GM10266 (cell line): ENCODE results near the gene TSPAN17.
A peak's percentile ranks its signal among the peaks of the same experiment; 100 is the strongest.

Experiments used
- DNase-seq: peaks from one replicate; pipeline ENCODE4 v3.0.0; 2012; ENCODE audit errors: extremely low spot score
- TF ChIP-seq, protein P1 (sequence below): IDR thresholded peaks from 2 replicates; pipeline ENCODE4 v1.5.1; 2012; ENCODE audit warnings: mild to moderate bottlenecking, low read depth; ENCODE audit not compliant: control insufficient read depth, insufficient read depth; ENCODE audit errors: missing control alignments

TSPAN17 gene

DNA sequence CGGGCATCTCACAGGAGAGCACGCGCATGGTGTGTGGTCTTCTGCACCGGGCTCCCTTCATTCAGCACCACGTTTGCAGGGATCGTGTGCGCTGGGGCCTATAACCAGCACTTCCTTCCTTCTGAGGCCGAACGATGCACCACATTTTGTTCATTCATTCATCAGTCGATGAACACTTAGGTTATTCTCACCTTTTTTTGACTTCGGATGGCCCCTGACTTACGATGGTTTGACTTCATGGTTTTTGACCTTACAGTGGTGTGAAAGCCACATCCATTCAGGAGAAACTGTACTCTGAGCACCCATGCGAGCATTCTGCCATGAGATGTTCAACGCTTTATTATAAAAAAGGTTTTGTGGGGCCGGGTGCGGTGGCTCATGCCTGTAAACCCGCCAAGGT lies 27.5 kb downstream of the TSPAN17 start:
- TF ChIP-seq, protein P1, sequence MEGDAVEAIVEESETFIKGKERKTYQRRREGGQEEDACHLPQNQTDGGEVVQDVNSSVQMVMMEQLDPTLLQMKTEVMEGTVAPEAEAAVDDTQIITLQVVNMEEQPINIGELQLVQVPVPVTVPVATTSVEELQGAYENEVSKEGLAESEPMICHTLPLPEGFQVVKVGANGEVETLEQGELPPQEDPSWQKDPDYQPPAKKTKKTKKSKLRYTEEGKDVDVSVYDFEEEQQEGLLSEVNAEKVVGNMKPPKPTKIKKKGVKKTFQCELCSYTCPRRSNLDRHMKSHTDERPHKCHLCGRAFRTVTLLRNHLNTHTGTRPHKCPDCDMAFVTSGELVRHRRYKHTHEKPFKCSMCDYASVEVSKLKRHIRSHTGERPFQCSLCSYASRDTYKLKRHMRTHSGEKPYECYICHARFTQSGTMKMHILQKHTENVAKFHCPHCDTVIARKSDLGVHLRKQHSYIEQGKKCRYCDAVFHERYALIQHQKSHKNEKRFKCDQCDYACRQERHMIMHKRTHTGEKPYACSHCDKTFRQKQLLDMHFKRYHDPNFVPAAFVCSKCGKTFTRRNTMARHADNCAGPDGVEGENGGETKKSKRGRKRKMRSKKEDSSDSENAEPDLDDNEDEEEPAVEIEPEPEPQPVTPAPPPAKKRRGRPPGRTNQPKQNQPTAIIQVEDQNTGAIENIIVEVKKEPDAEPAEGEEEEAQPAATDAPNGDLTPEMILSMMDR = no peak
- no peak for DNase-seq

DNA sequence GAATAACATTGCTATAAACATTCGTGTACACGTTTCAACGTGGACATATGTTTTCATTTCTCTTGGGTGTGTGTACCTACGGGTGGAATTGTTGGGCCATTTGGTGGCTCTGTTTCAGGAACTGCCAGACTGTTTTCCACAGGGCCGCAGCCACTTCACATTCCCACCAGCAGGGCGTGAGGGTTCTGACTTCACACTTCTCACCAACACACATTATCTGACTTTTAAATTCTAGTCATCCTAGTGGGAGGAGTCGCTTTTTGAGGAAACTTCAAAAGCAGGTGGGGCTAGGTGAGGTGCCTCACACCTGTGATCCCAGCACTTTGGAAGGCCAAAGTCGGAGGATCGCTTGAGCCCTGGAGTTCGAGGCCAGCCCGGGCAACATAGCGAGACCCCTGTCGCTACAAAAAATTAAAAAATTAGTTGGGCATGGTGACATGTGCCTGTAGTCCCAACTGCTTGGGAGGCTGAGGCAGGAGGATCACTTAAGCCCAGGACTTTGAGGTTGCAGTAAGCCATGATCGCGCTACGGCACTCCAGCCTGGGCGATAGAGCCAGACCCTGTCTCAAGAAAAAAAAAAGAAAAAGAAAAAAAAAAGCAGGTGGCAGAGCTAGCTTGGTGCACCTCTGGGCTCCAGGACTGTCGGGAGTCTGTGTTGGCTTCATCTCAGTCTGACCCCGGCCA lies 28.5 kb downstream of the TSPAN17 start:
- TF ChIP-seq, protein P1 = no peak
- no peak for DNase-seq

DNA sequence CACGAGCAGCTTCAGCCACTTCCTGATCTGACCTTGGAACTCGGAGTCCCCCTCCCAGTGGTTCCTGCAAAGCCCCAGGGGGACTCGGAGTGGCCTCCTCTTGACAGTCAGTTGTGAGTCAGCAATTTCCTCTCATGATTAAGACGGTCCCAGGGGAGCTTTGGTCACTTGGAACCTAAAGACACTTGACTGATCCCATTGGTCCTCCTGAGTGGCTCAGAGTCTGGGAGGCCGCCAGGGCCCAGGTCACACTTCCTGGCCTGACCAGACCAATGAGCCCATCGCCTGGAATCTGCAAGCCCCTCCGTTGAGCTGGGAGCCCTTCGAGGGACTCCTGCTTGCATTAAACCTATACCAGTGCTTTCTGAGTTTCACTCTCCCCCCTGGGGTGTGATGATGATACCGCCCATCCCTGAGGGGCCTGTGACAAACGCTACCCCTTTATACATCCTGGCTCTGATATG lies 29.1 kb downstream of the TSPAN17 start:
- peak; percentile 74 for DNase-seq
- TF ChIP-seq, protein P1 = no peak

DNA sequence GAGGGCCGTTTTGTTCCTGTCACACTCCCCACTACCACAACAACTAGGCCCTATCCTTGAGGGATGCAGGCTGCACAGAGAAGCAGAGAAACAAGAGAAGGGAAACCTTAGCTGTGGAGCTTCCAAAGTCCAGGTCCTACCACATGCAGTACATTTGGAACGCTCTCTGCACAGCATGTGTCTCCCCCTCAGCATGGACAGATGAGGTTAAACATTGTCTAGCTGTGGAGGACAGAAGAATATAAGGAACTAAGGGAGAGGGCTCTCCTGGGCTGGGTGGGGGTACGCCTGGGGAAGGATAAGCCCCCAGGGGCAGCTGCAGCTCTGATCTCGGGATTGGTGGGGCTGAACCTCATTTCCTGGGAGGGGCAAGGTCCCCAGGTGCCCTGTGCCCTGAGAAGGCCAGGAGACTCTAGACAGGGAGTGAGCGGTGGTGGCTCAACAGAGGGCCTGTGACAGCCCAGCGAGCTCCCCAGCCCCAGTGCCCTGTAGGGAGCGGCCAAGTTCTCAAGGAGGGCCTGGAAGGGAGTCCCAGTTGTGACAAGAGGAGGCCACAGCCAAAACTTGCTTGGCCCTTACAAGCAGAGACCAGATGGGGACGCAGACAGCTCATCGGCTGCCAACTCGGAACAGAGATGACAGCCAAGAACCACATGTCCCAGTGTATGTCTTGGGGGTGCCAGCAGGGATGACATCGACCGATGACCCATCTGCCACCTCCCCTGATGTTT lies 30.1 kb downstream of the TSPAN17 start:
- DNase-seq = no peak
- TF ChIP-seq, protein P1 = no peak

DNA sequence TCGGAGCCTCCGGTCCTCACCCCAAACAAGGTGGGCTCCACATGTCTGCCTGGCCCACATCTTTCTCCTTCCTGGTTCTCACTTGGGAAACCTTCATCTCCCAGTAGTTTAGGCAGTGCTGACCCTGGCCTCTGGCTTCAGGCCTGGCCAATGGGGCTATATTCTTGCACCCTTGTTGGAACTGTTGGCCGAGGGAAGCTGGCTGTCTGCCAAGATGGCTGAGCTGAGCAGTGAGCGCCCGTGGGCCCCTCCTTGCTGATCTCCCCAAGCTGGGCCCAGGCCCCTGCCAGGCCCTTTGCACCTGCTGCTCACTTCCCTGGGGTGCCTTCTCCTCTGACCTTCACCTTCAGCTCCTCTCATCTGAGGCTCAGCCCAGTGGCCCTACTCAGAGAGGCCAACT lies 31.3 kb downstream of the TSPAN17 start:
- TF ChIP-seq, protein P1 = no peak
- DNase-seq = no peak

DNA sequence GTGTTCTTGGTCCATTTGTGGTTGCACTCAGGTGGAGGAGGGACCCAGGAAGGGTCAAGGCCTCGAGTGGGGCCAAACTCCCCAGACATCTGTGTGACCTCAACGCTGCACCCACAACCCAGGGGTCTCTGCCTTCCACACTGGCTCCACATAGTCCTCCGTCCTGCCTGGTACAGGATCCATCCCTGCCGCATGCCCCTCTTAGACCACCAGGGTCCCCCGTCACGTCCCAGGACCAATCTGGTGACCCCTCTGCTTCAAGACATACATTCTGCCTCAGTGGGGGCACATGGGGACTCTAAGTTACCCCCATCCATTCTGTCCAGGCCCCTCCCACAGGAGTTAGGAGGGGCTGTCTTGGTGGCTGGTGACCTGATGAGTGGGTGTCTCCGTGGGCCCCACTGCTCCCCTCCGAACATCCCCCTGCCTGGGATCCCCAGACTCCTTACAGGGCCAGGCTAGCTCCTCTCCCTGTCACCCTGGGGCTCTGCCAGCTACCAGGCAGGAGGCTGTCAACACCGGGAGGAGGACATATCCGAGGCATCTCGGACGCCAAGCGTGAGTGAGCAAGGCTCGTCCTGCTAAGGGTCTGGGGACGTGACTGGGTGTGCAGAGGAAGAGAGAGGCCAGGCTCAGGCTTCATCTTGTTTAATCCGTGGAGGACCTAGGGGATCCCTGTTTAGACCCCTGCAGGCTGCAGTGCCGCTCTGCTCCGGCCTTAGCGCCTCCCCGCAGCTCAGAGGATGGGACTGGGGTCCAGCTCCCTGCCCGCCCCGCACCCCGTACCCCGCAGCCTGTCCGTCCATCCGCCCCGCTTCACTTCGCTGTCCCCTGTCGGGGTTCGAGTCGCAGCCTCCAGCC lies 32.3 kb downstream of the TSPAN17 start:
- TF ChIP-seq, protein P1 = no peak
- DNase-seq = no peak

DNA sequence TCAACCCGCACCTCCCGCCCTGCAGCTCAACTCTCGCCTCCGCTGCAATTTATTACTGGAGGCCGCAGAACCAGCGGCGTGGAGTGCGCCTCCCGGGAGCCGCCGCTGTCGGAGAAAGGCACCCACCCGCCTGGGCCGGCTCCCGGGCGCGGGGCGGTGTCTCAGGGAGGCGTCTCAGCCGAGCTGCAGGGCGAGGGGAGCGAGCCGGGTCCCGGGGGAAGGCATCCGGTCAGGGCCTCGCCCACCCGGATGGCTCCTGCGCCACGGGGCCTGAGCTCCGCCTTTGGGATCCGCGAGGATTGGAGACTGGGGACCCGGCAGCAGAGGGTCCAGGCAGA lies 32.9 kb downstream of the TSPAN17 start:
- no peak for DNase-seq
- TF ChIP-seq, protein P1 = no peak
